ENCODE measurements around the gene PEAK1.

PEAK1 gene

GRCh38 chr15:77091097-77091496, 328.8 kb downstream of the PEAK1 start:
- TF ChIP-seq CTCF (IDR thresholded peaks at IDR 0.05; ENCODE audit: control insufficient read depth, insufficient read depth, low read depth, low read length, missing control alignments) = no peak
- no peak for DNase-seq (ENCODE audit: low read depth)
- no peak overlapping the region for H3K4me3 ChIP-seq (ENCODE audit: control insufficient read depth, low read depth, low read length)

- DNase-seq (ENCODE audit: low read depth) = no peak
- H3K4me3 ChIP-seq (ENCODE audit: control insufficient read depth, low read depth, low read length) = no peak overlapping the region
- no peak for TF ChIP-seq CTCF (IDR thresholded peaks at IDR 0.05; ENCODE audit: control insufficient read depth, insufficient read depth, low read depth, low read length, missing control alignments)
These were observed 332.7 kb downstream of the PEAK1 start for GRCh38 chr15:77087213-77087612.

- no peak overlapping the region for H3K4me3 ChIP-seq (ENCODE audit: control insufficient read depth, low read depth, low read length)
- no peak for DNase-seq (ENCODE audit: low read depth)
- no peak for TF ChIP-seq CTCF (IDR thresholded peaks at IDR 0.05; ENCODE audit: control insufficient read depth, insufficient read depth, low read depth, low read length, missing control alignments)
These were observed 334.6 kb downstream of the PEAK1 start for GRCh38 chr15:77085297-77085696.

GRCh38 chr15:77084436-77084835, 335.5 kb downstream of the PEAK1 start:
- DNase-seq (ENCODE audit: low read depth) = no peak
- no peak for TF ChIP-seq CTCF (IDR thresholded peaks at IDR 0.05; ENCODE audit: control insufficient read depth, insufficient read depth, low read depth, low read length, missing control alignments)
- no peak overlapping the region for H3K4me3 ChIP-seq (ENCODE audit: control insufficient read depth, low read depth, low read length)

GRCh38 chr15:77083381-77084160, 336.3 kb downstream of the PEAK1 start:
- no peak overlapping the region for H3K4me3 ChIP-seq (ENCODE audit: control insufficient read depth, low read depth, low read length)
- TF ChIP-seq CTCF (IDR thresholded peaks at IDR 0.05; ENCODE audit: control insufficient read depth, insufficient read depth, low read depth, low read length, missing control alignments) = no peak
- no peak for DNase-seq (ENCODE audit: low read depth)

- no peak overlapping the region for H3K4me3 ChIP-seq (ENCODE audit: control insufficient read depth, low read depth, low read length)
- TF ChIP-seq CTCF (IDR thresholded peaks at IDR 0.05; ENCODE audit: control insufficient read depth, insufficient read depth, low read depth, low read length, missing control alignments) = no peak
- DNase-seq (ENCODE audit: low read depth) = no peak
These were observed 337.9 kb downstream of the PEAK1 start for GRCh38 chr15:77081971-77082370.

Measured in AG09309 (cell line).